ENCODE results near the gene AQP5. TPM values are rescaled to one million over a fixed set of nuclear protein-coding genes. Genes with fewer than 3 reads are reported as not detected.

Gene AQP5
- total RNA-seq, 1 donor from 2014 or later, result 0.46 TPM

DNA sequence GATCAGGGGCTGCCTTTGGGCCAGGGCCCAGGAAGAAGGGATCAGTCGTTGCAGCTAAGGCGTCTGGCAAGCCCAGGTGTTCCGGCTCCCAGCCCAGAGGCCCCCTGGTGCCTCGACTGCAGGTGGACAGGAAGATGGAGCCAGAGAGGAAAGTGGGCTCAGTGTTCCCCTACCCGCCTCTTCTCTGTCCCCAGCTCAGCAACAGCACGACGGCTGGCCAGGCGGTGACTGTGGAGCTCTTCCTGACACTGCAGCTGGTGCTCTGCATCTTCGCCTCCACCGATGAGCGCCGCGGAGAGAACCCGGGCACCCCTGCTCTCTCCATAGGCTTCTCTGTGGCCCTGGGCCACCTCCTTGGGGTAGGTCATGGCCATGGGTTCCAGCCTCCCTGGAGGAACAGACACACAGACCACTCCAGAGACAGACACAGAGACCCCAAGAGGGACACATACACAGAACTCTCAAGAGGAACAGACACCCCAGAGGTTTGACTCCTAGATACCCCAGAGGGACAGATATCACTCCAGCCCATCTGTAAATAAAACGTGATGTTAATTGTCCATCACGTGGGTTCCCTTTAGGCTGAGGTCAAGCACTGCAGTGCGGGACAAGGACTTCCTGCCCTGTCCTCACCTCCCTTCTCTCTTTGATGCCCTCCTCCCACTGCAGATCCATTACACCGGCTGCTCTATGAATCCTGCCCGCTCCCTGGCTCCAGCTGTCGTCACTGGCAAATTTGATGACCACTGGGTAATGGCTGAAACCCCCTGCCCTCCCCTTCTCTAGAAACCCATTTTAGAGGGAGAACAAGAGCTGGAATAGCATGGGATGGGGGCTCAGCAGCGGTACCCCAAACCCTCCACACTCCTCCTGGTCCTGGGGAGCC is 7.5 kb upstream of the AQP5 start:
- no peak overlapping the region for H3K4me3 Mint-ChIP-seq (ENCODE audit: unreplicated experiment)
- H3K9me3 Mint-ChIP-seq (ENCODE audit: unreplicated experiment), result no peaks in the 10 kb centered on the region
- no peak for DNase-seq (ENCODE audit: extremely low spot score, unreplicated experiment)
- H3K36me3 Mint-ChIP-seq (ENCODE audit: unreplicated experiment), result no peaks in the 10 kb centered on the region
- no peak overlapping the region for H3K27ac Mint-ChIP-seq (ENCODE audit: unreplicated experiment)
- TF ChIP-seq, protein P1, sequence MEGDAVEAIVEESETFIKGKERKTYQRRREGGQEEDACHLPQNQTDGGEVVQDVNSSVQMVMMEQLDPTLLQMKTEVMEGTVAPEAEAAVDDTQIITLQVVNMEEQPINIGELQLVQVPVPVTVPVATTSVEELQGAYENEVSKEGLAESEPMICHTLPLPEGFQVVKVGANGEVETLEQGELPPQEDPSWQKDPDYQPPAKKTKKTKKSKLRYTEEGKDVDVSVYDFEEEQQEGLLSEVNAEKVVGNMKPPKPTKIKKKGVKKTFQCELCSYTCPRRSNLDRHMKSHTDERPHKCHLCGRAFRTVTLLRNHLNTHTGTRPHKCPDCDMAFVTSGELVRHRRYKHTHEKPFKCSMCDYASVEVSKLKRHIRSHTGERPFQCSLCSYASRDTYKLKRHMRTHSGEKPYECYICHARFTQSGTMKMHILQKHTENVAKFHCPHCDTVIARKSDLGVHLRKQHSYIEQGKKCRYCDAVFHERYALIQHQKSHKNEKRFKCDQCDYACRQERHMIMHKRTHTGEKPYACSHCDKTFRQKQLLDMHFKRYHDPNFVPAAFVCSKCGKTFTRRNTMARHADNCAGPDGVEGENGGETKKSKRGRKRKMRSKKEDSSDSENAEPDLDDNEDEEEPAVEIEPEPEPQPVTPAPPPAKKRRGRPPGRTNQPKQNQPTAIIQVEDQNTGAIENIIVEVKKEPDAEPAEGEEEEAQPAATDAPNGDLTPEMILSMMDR (IDR thresholded peaks at IDR 0.05), result no peak
- H3K27me3 Mint-ChIP-seq (ENCODE audit: unreplicated experiment), result no peaks in the 10 kb centered on the region
- H3K4me1 Mint-ChIP-seq (ENCODE audit: unreplicated experiment), result peaks cover 4% of the 10 kb centered on the region

DNA sequence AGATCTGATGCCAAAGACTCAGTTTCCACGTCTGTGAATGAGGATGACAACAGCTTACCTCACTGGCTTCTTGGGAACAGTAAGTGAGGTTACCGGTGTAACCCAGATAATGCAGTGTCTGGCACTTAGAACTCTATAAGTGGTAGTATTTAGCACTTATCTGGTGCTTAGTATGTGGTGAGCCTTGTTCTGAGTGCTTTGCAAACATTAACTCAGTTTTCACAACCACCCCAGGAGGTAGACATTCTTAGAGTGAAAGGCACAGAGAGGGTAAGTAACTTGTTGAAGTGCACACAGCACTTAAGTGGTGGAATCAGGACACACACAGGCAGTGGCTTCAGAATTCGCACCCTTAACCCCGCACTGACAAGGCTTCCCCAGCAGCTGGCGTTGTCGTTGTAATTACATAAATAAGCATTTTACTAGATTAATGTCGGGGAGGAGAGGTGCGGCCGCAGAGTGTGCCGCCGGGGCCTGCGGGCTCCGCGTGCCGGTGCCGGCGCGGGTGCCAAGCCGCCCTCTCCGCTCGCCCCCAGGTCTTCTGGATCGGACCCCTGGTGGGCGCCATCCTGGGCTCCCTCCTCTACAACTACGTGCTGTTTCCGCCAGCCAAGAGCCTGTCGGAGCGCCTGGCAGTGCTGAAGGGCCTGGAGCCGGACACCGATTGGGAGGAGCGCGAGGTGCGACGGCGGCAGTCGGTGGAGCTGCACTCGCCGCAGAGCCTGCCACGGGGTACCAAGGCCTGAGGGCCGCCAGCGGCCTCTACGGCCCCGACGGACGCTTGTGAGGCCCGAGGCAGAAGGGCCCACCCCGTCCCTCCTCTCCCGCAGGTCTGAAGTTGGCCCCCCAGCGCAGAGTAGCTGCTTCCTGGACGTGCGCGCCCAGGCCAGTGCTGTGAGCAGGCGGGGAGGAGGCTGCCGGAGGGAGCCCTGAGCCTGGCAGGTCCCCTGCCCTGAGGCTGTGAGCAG is 6.5 kb upstream of the AQP5 start:
- Mint-ChIP-seq H3K36me3 (ENCODE audit: unreplicated experiment) (no peaks in the 10 kb centered on the region), H3K27ac (ENCODE audit: unreplicated experiment) (no peak overlapping the region), H3K4me1 (ENCODE audit: unreplicated experiment) (peaks cover 14% of the 10 kb centered on the region), H3K9me3 (ENCODE audit: unreplicated experiment) (no peaks in the 10 kb centered on the region), H3K27me3 (ENCODE audit: unreplicated experiment) (no peaks in the 10 kb centered on the region), H3K4me3 (ENCODE audit: unreplicated experiment) (no peak overlapping the region)
- DNase-seq (ENCODE audit: extremely low spot score, unreplicated experiment), result no peak
- TF ChIP-seq, protein P1 (IDR thresholded peaks at IDR 0.05), result no peak

DNA sequence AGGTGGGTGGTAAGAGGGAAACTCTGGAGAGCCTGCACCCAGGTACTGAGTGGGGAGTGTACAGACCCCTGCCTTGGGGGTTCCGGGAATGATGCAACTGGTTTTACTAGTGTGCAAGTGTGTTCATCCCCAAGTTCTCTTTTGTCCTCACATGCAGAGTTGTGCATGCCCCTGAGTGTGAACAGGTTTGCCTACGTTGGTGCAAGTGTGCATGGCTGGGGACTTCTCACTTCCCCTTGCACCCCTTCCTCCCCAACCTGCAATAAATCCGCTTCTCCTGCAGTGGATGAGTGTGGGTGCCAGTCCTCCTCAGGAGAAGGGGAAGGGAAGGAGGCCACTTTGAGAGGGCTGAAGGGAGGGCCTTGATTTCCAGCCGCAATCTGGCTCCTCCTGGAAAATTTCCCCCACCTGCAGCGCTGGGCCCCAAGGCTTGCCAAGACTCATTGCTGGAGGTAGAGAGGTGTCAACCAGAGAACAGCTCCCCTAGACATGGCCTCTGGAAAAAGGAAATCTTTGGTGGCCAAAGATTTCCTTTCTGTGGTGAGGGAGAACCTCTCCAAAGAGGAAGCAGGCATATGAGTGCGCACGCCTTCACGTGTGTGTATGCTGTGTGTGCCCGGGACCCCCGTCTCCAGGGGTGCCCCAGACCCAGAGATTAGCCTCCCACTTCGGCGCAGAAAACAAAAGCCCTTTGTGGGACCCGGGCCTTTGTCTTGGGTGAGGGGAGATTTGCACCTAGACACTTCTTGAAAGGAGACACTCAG is 5.6 kb upstream of the AQP5 start:
- no peak overlapping the region for H3K27ac Mint-ChIP-seq (ENCODE audit: unreplicated experiment)
- peaks cover 5% of the 10 kb centered on the region for H3K27me3 Mint-ChIP-seq (ENCODE audit: unreplicated experiment)
- no peak for DNase-seq (ENCODE audit: extremely low spot score, unreplicated experiment)
- peaks cover 20% of the 10 kb centered on the region for H3K4me1 Mint-ChIP-seq (ENCODE audit: unreplicated experiment)
- no peak overlapping the region for H3K4me3 Mint-ChIP-seq (ENCODE audit: unreplicated experiment)
- no peaks in the 10 kb centered on the region for H3K9me3 Mint-ChIP-seq (ENCODE audit: unreplicated experiment)
- H3K36me3 Mint-ChIP-seq (ENCODE audit: unreplicated experiment), result no peaks in the 10 kb centered on the region
- TF ChIP-seq, protein P1 (IDR thresholded peaks at IDR 0.05), result no peak

DNA sequence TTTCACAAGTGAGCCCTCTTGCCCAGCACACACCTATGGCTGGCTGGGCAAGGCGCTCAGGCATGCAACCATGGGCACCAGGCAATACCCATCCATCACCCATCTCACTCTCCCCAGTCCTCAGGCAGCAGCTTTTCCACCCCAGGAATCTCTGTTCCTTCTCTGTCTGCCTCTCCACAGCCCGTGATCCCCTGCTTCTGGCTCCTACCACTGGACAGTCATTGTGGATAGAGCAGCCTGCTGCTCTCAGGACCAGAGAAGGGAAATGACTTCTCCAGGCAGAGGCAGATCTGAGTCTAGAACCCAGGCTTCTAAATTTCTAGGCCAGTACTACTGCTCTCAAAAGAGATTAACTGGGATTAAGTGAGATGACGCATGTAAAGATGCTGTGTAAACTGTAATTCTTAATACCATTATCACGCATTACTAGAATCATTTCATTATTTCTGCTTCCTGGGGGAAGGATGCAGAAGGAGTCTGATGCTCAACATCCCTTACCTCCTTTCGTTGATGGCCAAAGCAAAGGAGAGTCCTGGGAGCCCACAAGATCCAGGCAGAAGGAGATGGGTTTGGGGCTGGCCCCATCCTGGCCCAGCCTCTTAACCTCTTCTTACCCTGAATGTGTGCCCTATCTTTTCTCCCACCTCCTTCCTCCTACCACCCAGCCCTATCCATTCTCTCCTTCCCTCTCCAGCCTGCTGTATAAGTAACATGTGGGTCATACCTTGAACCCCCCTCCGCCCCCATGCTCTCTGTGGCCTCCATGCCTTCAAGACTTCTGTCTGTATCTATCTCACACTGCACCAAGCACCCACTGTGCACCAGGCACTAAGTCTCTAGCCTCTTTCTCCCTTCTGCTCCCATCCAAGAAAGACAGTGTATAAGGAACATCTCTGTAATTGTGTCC is 4.8 kb upstream of the AQP5 start:
- Mint-ChIP-seq H3K4me1 (ENCODE audit: unreplicated experiment) (peaks cover 20% of the 10 kb centered on the region), H3K27ac (ENCODE audit: unreplicated experiment) (no peak overlapping the region), H3K27me3 (ENCODE audit: unreplicated experiment) (peaks cover 5% of the 10 kb centered on the region), H3K9me3 (ENCODE audit: unreplicated experiment) (no peaks in the 10 kb centered on the region), H3K36me3 (ENCODE audit: unreplicated experiment) (no peaks in the 10 kb centered on the region), H3K4me3 (ENCODE audit: unreplicated experiment) (no peak overlapping the region)
- TF ChIP-seq, protein P1 (IDR thresholded peaks at IDR 0.05), result no peak
- DNase-seq (ENCODE audit: extremely low spot score, unreplicated experiment), result no peak
